Neuron (in vitro differentiated cells): ENCODE measurements around the gene SLC12A5.

Source experiments
- H2AFZ ChIP-seq: one replicate; pipeline ENCODE4 v1.6.1; 2013; ENCODE audit warnings: low read depth, mild to moderate bottlenecking, inconsistent platforms, low read length, moderate library complexity
- H3K27me3 ChIP-seq: one replicate; pipeline ENCODE4 v1.6.1; 2013; ENCODE audit warnings: low read length; ENCODE audit not compliant: insufficient read depth
- H3K36me3 ChIP-seq: one replicate; pipeline ENCODE4 v1.6.1; 2013; ENCODE audit warnings: low read length; ENCODE audit not compliant: insufficient read depth
- H3K4me1 ChIP-seq: one replicate; pipeline ENCODE4 v1.6.1; 2013; ENCODE audit warnings: low read length; ENCODE audit not compliant: insufficient read depth
- H3K4me3 ChIP-seq: 2 replicates; pipeline ENCODE4 v1.5.1; 2013; ENCODE audit warnings: mild to moderate bottlenecking, low read length, moderate library complexity
- H3K9me3 ChIP-seq: one replicate; pipeline ENCODE4 v1.6.1; 2013; ENCODE audit warnings: low read length

Gene SLC12A5

GRCh38 chr20:46107061-46107460 is 78.0 kb downstream of the SLC12A5 start:
- Histone ChIP-seq H2AFZ (no peak overlapping the region), H3K27me3 (no peaks in the 10 kb centered on the region), H3K4me3 (no peak overlapping the region), H3K36me3 (no peaks in the 10 kb centered on the region), H3K4me1 (no peaks in the 10 kb centered on the region), H3K9me3 (no peaks in the 10 kb centered on the region)

GRCh38 chr20:46108435-46108841 is 79.4 kb downstream of the SLC12A5 start:
- H2AFZ ChIP-seq, result no peak overlapping the region
- no peaks in the 10 kb centered on the region for H3K36me3 ChIP-seq
- H3K4me3 ChIP-seq, result no peak overlapping the region
- no peaks in the 10 kb centered on the region for H3K4me1 ChIP-seq
- peaks cover 7% of the 10 kb centered on the region for H3K27me3 ChIP-seq
- no peaks in the 10 kb centered on the region for H3K9me3 ChIP-seq

- no peak overlapping the region for H2AFZ ChIP-seq
- no peaks in the 10 kb centered on the region for H3K9me3 ChIP-seq
- H3K27me3 ChIP-seq, result peaks cover 12% of the 10 kb centered on the region
- no peak overlapping the region for H3K4me3 ChIP-seq
- H3K4me1 ChIP-seq, result no peaks in the 10 kb centered on the region
- no peaks in the 10 kb centered on the region for H3K36me3 ChIP-seq
Observed at GRCh38 chr20:46108976-46109375, 80.0 kb downstream of the SLC12A5 start.
